Progenitor cell of endocrine pancreas (in vitro differentiated cells): ENCODE measurements around the gene NEB. TPM values are rescaled to one million over a fixed set of nuclear protein-coding genes. Genes with fewer than 3 reads are reported as not detected.

Source experiments
- DNase-seq: peaks from one replicate; pipeline ENCODE4 v3.0.0; 2021; ENCODE audit warnings: low spot score; ENCODE audit not compliant: unreplicated experiment
- H3K27ac Mint-ChIP-seq: 2 replicates; pipeline ENCODE4 v1.8.0; 2021; ENCODE audit warnings: mild to moderate bottlenecking, moderate library complexity, mixed read lengths
- H3K27me3 Mint-ChIP-seq: 2 replicates; pipeline ENCODE4 v1.8.0; 2021; ENCODE audit warnings: mixed read lengths
- H3K36me3 Mint-ChIP-seq: 2 replicates; pipeline ENCODE4 v1.8.0; 2022; ENCODE audit warnings: mixed read lengths; ENCODE audit not compliant: insufficient read depth
- H3K4me1 Mint-ChIP-seq: 2 replicates; pipeline ENCODE4 v1.8.0; 2021; ENCODE audit warnings: low read depth, mixed read lengths
- H3K4me3 Mint-ChIP-seq: 2 replicates; pipeline ENCODE4 v1.8.0; 2021; ENCODE audit warnings: low read depth, mild to moderate bottlenecking, moderate library complexity, mixed read lengths
- H3K9me3 Mint-ChIP-seq: 2 replicates; pipeline ENCODE4 v1.8.0; 2021; ENCODE audit warnings: low read depth, mixed read lengths
- total RNA-seq: library from RNA; stranded (reverse); gene quantifications from 2 replicates; pipeline ENCODE4 v1.2.1, GENCODE V29; 2021
- TF ChIP-seq, protein P1 (sequence below): fragments of 200-600 bp; sonication (generic); IDR thresholded peaks from one replicate; pipeline ENCODE4 v1.5.0; 2021; ENCODE audit warnings: antibody characterized with exemption, mild to moderate bottlenecking; ENCODE audit not compliant: unreplicated experiment

Gene NEB
- total RNA-seq, 1 donor from 2014 or later = 1.5 TPM

DNA sequence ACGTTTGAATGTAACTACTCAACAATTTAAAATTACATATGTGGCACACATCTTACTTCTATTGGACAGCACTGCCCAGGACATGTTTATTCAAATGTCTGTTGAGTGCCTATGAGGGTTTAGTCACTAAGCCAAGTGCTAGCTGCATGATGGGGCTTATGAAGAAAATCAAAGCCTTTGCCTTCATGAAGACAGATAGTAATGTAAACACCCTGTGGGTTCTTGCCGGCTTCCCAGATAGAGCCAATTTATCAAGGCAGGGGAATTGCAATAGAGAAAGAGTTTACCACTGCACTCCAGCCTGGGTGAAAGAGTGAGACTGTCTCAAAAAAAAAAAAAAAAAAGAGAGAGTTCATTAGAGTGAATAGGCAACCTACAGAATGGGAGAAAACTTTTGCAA lies 43.7 kb upstream of the NEB start:
- H3K36me3 Mint-ChIP-seq = peaks cover 60% of the 10 kb centered on the region
- no peak for DNase-seq
- TF ChIP-seq, protein P1, sequence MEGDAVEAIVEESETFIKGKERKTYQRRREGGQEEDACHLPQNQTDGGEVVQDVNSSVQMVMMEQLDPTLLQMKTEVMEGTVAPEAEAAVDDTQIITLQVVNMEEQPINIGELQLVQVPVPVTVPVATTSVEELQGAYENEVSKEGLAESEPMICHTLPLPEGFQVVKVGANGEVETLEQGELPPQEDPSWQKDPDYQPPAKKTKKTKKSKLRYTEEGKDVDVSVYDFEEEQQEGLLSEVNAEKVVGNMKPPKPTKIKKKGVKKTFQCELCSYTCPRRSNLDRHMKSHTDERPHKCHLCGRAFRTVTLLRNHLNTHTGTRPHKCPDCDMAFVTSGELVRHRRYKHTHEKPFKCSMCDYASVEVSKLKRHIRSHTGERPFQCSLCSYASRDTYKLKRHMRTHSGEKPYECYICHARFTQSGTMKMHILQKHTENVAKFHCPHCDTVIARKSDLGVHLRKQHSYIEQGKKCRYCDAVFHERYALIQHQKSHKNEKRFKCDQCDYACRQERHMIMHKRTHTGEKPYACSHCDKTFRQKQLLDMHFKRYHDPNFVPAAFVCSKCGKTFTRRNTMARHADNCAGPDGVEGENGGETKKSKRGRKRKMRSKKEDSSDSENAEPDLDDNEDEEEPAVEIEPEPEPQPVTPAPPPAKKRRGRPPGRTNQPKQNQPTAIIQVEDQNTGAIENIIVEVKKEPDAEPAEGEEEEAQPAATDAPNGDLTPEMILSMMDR = no peak
- no peak overlapping the region for H3K27ac Mint-ChIP-seq
- H3K4me3 Mint-ChIP-seq = no peak overlapping the region
- peaks cover 17% of the 10 kb centered on the region for H3K9me3 Mint-ChIP-seq
- no peaks in the 10 kb centered on the region for H3K27me3 Mint-ChIP-seq
- peaks cover 8% of the 10 kb centered on the region for H3K4me1 Mint-ChIP-seq

DNA sequence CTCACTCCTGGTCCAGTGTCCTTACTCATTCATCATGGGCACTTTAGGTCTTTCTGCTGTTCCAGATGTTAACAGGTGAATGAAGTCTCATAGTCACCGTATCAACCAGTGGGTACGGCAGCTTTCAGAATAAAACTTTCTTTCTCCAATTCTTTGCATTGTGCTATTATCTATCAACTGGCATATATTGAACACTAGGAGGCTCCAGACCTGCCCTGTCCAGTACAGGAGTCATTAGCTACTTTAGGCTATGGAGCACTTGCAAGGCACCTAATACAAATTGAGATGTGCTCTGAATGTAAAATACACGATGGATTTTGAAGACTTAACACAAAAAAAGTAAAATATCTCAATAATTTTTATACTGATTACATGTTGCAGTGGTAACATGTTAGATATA lies 43.2 kb upstream of the NEB start:
- peaks cover 17% of the 10 kb centered on the region for H3K9me3 Mint-ChIP-seq
- TF ChIP-seq, protein P1 = no peak
- H3K27ac Mint-ChIP-seq = no peak overlapping the region
- no peak overlapping the region for H3K4me3 Mint-ChIP-seq
- peaks cover 57% of the 10 kb centered on the region for H3K36me3 Mint-ChIP-seq
- no peak for DNase-seq
- no peaks in the 10 kb centered on the region for H3K27me3 Mint-ChIP-seq
- peaks cover 8% of the 10 kb centered on the region for H3K4me1 Mint-ChIP-seq

DNA sequence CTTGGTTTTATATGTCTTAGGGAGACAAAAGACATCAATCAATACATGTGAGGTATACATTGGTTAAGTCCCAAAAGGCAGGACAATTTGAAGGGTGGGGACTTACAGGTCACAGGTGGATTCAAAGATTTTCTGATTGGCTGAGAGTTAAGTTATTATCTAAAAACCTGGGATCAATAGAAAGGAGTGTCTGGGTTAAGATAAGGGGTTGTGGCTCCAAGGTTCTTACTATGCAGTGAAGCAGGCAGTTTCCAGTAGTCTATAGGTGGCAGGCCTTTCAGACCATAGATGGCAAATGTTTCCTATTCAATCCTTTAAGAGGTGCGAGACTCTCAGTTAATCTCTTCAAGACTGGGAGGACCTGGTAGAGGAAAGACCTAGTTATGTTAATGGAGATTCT lies 42.1 kb upstream of the NEB start:
- Mint-ChIP-seq H3K36me3 (peaks cover 55% of the 10 kb centered on the region), H3K27ac (no peak overlapping the region), H3K4me3 (no peak overlapping the region), H3K27me3 (no peaks in the 10 kb centered on the region), H3K4me1 (peaks cover 8% of the 10 kb centered on the region), H3K9me3 (peaks cover 17% of the 10 kb centered on the region)
- DNase-seq = no peak
- TF ChIP-seq, protein P1 = no peak

DNA sequence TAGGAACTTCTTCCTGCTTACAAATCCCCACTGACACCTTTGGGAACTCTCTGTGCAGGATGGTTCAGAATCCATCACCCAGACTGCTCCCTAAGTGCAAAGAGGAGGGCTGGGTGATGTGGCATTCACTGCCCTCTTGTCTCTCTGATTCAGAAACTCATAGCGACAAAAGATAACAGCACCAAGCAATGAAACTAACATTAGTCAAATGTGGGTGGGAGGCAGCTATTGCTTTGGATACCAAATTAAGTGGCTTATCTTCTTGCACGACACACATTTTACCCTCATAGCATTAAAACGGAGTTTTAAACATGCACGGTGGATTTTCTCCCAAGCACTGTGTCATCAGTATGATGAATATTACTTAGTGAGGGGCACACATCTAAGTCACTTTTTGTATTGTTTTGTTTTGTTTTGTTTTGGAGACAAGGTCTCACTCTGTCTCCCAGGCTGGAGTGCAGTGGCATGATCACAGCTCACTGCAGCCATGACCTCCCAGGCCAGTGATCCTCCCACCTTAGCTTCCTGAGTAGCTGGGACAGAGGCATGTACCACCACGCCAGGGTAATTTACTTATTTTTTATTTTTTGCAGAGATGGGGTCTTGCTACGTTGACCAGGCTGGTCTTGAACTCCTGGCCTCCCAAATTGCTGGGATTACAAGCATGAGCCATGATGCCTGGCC lies 40.9 kb upstream of the NEB start:
- peaks cover 8% of the 10 kb centered on the region for H3K4me1 Mint-ChIP-seq
- peaks cover 17% of the 10 kb centered on the region for H3K9me3 Mint-ChIP-seq
- H3K36me3 Mint-ChIP-seq = peaks cover 49% of the 10 kb centered on the region
- H3K27ac Mint-ChIP-seq = no peak overlapping the region
- no peak for DNase-seq
- no peaks in the 10 kb centered on the region for H3K27me3 Mint-ChIP-seq
- TF ChIP-seq, protein P1 = no peak
- no peak overlapping the region for H3K4me3 Mint-ChIP-seq

DNA sequence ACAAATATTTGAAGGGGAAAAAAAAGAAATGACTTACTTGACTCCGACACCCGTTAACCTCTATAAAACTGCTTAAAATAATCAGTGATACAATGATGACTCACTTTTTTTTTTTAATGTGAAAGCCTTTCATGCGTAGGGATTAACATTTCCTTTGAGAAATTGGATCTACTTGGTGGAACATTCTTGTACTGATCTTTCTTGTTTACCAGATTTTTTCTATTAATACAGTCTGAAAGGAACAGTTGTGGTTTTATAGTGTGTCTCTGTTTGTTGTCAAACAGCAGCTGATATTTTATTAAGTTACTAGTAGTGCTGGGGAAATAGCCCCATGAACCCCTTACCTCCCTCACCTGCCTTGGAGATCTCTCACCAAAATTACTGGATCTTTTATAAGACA lies 40.2 kb upstream of the NEB start:
- TF ChIP-seq, protein P1 = no peak
- H3K36me3 Mint-ChIP-seq = peaks cover 42% of the 10 kb centered on the region
- H3K4me3 Mint-ChIP-seq = no peak overlapping the region
- no peaks in the 10 kb centered on the region for H3K27me3 Mint-ChIP-seq
- H3K9me3 Mint-ChIP-seq = peaks cover 14% of the 10 kb centered on the region
- DNase-seq = no peak
- no peak overlapping the region for H3K27ac Mint-ChIP-seq
- H3K4me1 Mint-ChIP-seq = peaks cover 8% of the 10 kb centered on the region
